ENCODE data around the gene TNIK. TPM values are rescaled to one million over a fixed set of nuclear protein-coding genes. Genes with fewer than 3 reads are reported as not detected.

TNIK gene
- total and polyA plus RNA-seq, 2 of the 4 experiments (the other 2 are of a cell fraction), result 3.4 to 6.3 TPM

GRCh38 chr3:171219258-171219657 lies 240.9 kb downstream of the TNIK start:
- ChIA-PET POLR2A (ENCODE audit: unreplicated experiment) (no interaction called here), CTCF (no interaction called here)
- H2BK20ac ChIP-seq (ENCODE audit: low read depth, low read length), result no peak overlapping the region
- TF ChIP-seq RCOR1 (IDR thresholded peaks at IDR 0.05; ENCODE audit: insufficient replicate concordance, low read length) (no peak), POLR2A (IDR thresholded peaks at IDR 0.05; ENCODE audit: low read depth, low read length) (no peak)
- H4K8ac ChIP-seq (ENCODE audit: low read depth in 2 of 2, low read length in 2 of 2), result no peak overlapping the region
- H3K36me3 ChIP-seq (ENCODE audit: control insufficient read depth, insufficient read depth, low read length), result no peaks in the 10 kb centered on the region
- no peak overlapping the region for H3K9ac ChIP-seq (ENCODE audit: low read depth, low read length)
- H2BK15ac ChIP-seq (ENCODE audit: low read depth, low read length), result no peak overlapping the region
- H3K14ac ChIP-seq (replicated peaks; ENCODE audit: low read depth, low read length), result no peak overlapping the region
- H2AK5ac ChIP-seq (ENCODE audit: low read depth, low read length), result no peak overlapping the region
- H2AFZ ChIP-seq (replicated peaks; ENCODE audit: low read length, poor library complexity), result no peak overlapping the region
- no peaks in the 10 kb centered on the region for H3K9me3 ChIP-seq (ENCODE audit: control insufficient read depth, insufficient read depth, low read length)
- H3K79me1 ChIP-seq (ENCODE audit: low read depth in 1 of 2, low read length in 2 of 2), result no peaks in the 10 kb centered on the region
- no peaks in the 10 kb centered on the region for H3K27me3 ChIP-seq (ENCODE audit: control insufficient read depth, insufficient read depth, low read length)
- no peak overlapping the region for H3K56ac ChIP-seq (ENCODE audit: extremely low read depth, insufficient read depth, low read length)
- no peaks in the 10 kb centered on the region for H3K9me1 ChIP-seq (ENCODE audit: insufficient read depth, low read length)
- H3K4me2 ChIP-seq (ENCODE audit: low read depth, low read length), result no peak overlapping the region
- intact Hi-C loops (cut with micrococcal nuclease), result no loop called here
- dilution Hi-C loops (cut with HindIII; ENCODE audit: low sequenced_read_pairs, unreplicated experiment), result no loop called here
- H2BK120ac ChIP-seq (ENCODE audit: low read depth, low read length), result no peak overlapping the region
- DNase-seq, result no peak
- no peak overlapping the region for H4K91ac ChIP-seq (ENCODE audit: insufficient read depth, low read depth, low read length)
- H3K4me3 ChIP-seq (ENCODE audit: insufficient read depth, low read depth, low read length), result no peak overlapping the region
- H2BK5ac ChIP-seq (ENCODE audit: low read depth, low read length, poor library complexity, severe bottlenecking), result no peak overlapping the region
- H3K27ac ChIP-seq (ENCODE audit: insufficient read depth, low read length), result no peak overlapping the region
- H4K5ac ChIP-seq (ENCODE audit: low read depth, low read length), result no peak overlapping the region
- no peaks in the 10 kb centered on the region for H3K4me1 ChIP-seq (ENCODE audit: control insufficient read depth, insufficient read depth, low read length)
- in situ Hi-C loops (cut with MboI; ENCODE audit: low sequenced_read_pairs), result no loop called here
- BruUV-seq (replicated peaks), result no TSS peak
- no peak overlapping the region for H3K4ac ChIP-seq (ENCODE audit: low read depth, low read length)
- H3K23ac ChIP-seq (ENCODE audit: low read depth, low read length), result no peak overlapping the region
- H4K20me1 ChIP-seq (ENCODE audit: insufficient read depth, low read length), result no peaks in the 10 kb centered on the region
- H2AK9ac ChIP-seq (replicated peaks; ENCODE audit: low read depth, low read length, poor library complexity), result no peak overlapping the region
- no peak overlapping the region for H3K18ac ChIP-seq (ENCODE audit: low read depth, low read length)
- no peak for ATAC-seq (ENCODE audit: low read depth)

Data from IMR-90 (cell line).